GM19023 (cell line): ENCODE data around the gene RASA3.

Source experiments
- ATAC-seq: cut with Tn5 transposase; IDR thresholded peaks from one replicate; pipeline ENCODE4 v1.9.1; 2021; ENCODE audit warnings: mild to moderate bottlenecking, moderate library complexity; ENCODE audit not compliant: unreplicated experiment

The RASA3 gene

DNA sequence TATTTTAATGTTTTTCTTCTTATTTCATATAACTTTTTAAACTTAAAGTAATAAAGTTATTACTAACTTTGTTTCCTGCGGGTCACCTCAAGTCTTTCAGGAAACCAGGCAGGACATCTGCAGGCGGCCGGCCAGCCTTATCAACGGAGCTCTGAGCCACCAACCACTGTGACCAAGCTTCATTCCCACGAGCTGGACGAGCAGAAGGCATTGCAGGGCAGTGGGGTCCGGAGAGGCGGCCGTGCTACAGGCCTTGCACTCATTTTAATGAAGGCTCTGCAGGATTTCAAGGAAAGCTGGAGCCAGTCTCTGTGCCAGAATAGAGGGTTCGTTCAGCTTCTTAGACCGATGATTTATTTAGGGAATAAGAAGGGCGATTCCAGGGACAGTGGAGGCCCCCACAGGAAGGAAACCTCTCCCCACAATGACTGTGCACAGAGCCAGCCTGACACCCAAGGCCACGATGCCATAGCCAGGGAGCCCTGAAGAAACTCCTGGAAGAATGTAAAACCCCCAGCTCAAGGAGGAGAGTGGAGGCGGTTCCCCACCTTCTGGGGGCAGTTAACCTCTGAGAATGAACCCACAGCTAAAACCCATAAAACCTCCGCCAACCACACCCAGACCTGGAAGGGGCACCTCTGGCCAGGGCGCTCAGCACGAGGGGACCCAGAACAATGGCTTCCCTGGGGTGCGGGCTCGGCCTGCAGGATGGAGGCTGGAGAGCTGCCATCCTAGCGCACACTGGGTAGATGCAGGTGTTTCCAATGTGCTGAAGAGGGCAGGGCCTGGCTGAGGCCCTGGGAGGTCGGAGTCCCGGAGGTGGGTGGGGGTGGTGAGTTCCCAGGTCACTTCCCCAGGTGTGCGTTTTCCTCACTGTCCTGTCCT is 75.0 kb downstream of the RASA3 start:
- no peak for ATAC-seq

- ATAC-seq = no peak
These were observed 76.0 kb downstream of the RASA3 start for GRCh38 chr13:114056205-114057013.

DNA sequence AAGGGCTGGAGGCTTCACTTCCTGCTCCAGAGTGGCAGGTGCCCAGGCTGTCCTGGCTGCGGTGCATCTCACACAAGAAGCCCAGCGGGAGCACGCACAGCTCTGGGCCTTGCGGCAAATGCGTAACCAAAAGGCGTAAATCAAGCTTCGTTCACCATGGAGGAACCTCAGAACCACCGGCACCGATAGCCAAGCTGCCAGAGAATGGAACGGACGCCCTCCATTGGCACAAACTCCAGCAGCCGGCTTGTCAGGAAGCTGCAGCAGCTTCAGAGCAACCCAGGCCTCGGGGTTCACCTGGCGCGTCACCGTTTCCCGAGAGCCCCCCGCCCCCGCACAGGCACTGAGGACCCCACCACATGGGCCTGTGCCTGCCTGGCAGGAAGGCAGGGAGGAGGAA is 76.7 kb downstream of the RASA3 start:
- no peak for ATAC-seq

- no peak for ATAC-seq
These were observed 77.5 kb downstream of the RASA3 start for GRCh38 chr13:114054830-114055439.

DNA sequence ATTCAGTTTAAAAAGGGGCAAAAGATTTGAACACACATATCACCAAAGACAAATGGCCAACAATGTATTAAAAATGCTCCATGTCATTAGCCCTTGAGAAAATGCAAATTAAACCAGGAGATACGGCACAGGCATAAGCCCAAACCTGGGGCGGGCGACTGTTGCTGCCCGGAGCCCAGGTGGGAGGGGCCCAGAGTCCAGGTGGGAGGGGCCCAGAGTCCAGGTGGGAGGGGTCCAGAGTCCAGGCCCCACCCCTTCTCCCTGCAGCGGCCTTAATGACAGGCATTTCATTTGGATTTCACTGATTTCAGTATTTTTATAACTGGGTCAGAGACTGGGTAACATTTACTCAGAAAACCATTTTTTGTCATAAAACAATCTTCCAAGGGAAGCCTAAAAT is 78.2 kb downstream of the RASA3 start:
- ATAC-seq = no peak

GRCh38 chr13:114053026-114053425 is 79.4 kb downstream of the RASA3 start:
- no peak for ATAC-seq

- no peak for ATAC-seq
These were observed 81.6 kb downstream of the RASA3 start for GRCh38 chr13:114050536-114051450.

GRCh38 chr13:114049626-114050101 is 82.8 kb downstream of the RASA3 start:
- ATAC-seq = no peak

- ATAC-seq = no peak
These were observed 83.4 kb downstream of the RASA3 start for GRCh38 chr13:114049026-114049425.

DNA sequence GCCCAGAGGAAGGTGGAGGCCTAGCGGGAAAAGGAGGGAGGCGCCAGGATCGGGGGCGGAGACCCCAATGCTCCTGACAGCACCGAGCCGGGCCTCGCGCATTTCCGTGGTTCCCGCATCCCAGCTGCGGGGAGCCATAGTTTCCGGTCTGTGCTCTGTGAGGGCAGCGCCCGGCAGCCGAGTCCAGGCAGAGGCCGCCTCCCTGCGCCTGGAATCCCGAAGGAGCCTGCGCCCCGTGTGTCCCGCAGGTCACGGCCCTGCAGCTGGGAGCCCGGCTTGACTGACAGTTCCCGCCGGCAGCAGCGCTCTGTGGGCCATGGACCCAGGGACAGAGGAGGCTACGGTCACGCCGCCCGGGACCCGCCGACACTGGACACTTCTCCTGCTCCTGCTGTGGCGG is 84.0 kb downstream of the RASA3 start:
- no peak for ATAC-seq

GRCh38 chr13:114047358-114047881 is 85.0 kb downstream of the RASA3 start:
- ATAC-seq = peak; percentile 71

DNA sequence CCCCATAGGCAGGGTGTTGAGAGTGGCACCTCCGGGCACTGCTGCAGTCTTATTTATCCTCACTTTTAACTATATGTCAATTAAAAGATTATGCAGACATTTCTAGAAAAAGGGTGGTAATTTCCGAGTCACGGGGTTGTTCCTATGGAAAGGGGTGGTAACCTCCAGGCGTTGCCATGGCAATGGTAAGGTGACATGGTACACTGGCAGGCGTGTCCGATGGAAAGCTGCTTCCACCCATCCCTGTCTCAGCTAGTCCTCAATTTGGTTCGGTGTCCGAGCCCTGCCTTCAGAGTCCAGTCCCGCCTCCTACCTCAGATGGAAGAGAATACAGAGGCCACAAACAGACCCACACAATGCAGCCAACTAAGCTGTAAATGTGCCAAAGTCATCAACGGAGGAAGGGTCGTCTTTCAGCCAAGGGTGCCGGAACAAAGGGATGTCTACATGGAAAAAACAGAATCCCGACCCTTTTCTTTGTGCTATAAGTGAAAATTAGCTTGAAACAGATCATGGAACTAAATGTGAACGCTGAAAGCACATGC is 85.9 kb downstream of the RASA3 start:
- ATAC-seq = no peak

- ATAC-seq = no peak
These were observed 87.2 kb downstream of the RASA3 start for GRCh38 chr13:114045113-114045735.

DNA sequence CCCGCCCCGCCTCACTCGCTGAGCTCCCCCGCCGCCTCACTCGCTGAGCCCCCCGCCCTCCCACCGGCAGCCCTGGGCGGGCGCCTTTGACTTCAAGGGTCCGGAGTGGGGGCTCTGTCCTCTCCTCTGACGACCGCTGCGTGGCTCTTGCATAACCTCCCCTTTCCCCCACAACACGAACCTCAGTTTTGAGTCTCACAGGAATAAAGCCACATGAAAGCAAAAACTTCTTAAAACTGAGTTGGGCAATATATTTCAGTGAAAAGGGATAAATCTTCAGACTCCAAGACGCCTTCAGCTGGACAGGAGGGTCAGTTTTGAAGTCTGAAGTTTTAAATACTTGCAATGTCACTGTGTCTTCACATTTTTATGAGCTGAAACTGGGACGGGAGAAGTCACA is 87.9 kb downstream of the RASA3 start:
- ATAC-seq = no peak

GRCh38 chr13:114043421-114044053 is 88.9 kb downstream of the RASA3 start:
- no peak for ATAC-seq

- no peak for ATAC-seq
These were observed 90.2 kb downstream of the RASA3 start for GRCh38 chr13:114042066-114042815.

DNA sequence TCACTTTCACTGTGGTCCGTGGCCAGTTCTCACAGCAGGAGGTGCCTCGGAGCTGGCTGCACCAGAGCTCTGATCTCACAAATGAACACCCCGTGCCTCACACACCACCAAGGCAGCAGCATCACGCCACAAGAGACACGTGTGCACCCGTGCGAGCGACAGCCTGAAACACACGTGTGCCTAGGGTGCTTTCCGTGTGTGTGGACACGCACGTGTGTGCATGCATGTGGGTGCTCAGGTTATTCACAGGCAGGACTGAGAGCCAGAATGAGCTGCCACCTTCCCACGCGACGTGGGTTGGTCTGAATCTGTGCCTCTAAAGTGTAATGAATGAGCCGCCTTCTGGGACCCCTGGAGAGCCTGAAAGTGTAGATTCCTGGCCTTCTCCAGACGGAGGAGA is 90.9 kb downstream of the RASA3 start:
- ATAC-seq = no peak

DNA sequence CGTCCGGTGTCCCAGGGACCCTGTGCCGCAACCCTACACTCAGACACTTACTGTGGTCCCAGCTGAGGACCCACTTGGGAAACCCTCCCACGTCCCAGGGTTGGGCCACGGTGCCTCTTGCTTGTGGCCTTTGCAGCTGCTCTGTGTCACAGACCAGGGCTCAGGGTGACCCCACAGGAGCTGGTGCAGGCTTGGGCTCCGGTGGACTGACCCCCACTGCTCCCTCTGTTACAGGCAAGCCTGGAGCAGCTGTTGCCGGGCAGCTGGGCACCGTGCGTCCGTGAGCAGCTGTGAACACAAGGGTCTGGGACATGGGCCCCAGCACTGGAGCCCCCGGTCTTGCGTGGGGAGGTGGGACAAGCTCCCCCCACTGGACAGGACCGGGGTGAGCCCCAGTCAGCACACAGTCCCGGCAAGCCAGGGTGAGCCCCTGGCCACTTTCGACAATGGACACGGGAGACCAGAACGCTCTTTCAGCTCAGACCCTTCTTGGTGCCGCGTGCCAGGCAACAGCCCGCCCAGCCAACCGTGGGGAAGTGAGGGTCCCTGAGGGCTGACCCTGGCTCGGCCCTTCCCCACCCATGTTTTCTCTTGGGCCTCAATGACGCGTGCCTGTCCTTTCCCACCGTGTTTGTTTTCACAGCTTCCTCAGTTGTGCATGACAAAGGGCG is 92.8 kb downstream of the RASA3 start:
- no peak for ATAC-seq
